B cell (primary cell): Measurements from ENCODE around the gene CACNA1F.

Source experiments
- EZH2 ChIP-seq: IDR thresholded peaks from 2 replicates; pipeline ENCODE4 v1.6.1; 2012; ENCODE audit warnings: borderline replicate concordance, low read depth, mild to moderate bottlenecking, moderate library complexity, low read length; ENCODE audit not compliant: insufficient read depth, poor library complexity, severe bottlenecking
- TF ChIP-seq, protein P1 (sequence below): fragments of 200-600 bp; IDR thresholded peaks from one replicate; pipeline ENCODE4 v1.8.0; 2022; ENCODE audit warnings: antibody characterized with exemption, mild to moderate bottlenecking

GRCh38 chrX:49247916-49248811 is 15.0 kb upstream of the CACNA1F start:
- TF ChIP-seq, protein P1, sequence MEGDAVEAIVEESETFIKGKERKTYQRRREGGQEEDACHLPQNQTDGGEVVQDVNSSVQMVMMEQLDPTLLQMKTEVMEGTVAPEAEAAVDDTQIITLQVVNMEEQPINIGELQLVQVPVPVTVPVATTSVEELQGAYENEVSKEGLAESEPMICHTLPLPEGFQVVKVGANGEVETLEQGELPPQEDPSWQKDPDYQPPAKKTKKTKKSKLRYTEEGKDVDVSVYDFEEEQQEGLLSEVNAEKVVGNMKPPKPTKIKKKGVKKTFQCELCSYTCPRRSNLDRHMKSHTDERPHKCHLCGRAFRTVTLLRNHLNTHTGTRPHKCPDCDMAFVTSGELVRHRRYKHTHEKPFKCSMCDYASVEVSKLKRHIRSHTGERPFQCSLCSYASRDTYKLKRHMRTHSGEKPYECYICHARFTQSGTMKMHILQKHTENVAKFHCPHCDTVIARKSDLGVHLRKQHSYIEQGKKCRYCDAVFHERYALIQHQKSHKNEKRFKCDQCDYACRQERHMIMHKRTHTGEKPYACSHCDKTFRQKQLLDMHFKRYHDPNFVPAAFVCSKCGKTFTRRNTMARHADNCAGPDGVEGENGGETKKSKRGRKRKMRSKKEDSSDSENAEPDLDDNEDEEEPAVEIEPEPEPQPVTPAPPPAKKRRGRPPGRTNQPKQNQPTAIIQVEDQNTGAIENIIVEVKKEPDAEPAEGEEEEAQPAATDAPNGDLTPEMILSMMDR, result no peak
- TF ChIP-seq EZH2, result no peak
